ENCODE measurements around the gene TTF2.
"Not testable (repeated sequence)": the region's sequence is repeated elsewhere in the genome, so short reads cannot be mapped to it uniquely, and the experiment has no call there.

The TTF2 gene

GRCh38 chr1:117094841-117095604 lies 34.9 kb downstream of the TTF2 start:
- no peak for DNase-seq

GRCh38 chr1:117096951-117097408 lies 36.9 kb downstream of the TTF2 start:
- DNase-seq, result no peak

GRCh38 chr1:117097443-117097842 lies 37.3 kb downstream of the TTF2 start:
- DNase-seq, result no peak

- no peak for DNase-seq
These were observed 38.3 kb downstream of the TTF2 start for GRCh38 chr1:117098287-117098890.

GRCh38 chr1:117101334-117101733 lies 41.2 kb downstream of the TTF2 start:
- DNase-seq, result no peak

- DNase-seq, result not testable (repeated sequence)
These were observed 41.7 kb downstream of the TTF2 start for GRCh38 chr1:117101858-117102257.

- no peak for DNase-seq
These were observed 44.9 kb downstream of the TTF2 start for GRCh38 chr1:117104986-117105385.

GRCh38 chr1:117105722-117106121 lies 45.6 kb downstream of the TTF2 start:
- no peak for DNase-seq

GRCh38 chr1:117106478-117106877 lies 46.4 kb downstream of the TTF2 start:
- no peak for DNase-seq

- DNase-seq, result no peak
These were observed 47.2 kb downstream of the TTF2 start for GRCh38 chr1:117107364-117107763.

- no peak for DNase-seq
These were observed 50.6 kb downstream of the TTF2 start for GRCh38 chr1:117110774-117111173.

GRCh38 chr1:117112047-117112717 lies 52.1 kb downstream of the TTF2 start:
- no peak for DNase-seq

GRCh38 chr1:117113199-117113598 lies 53.1 kb downstream of the TTF2 start:
- no peak for DNase-seq

- DNase-seq, result no peak
These were observed 54.8 kb downstream of the TTF2 start for GRCh38 chr1:117114877-117115276.

GRCh38 chr1:117116090-117116783 lies 56.1 kb downstream of the TTF2 start:
- DNase-seq, result no peak

GRCh38 chr1:117116784-117117130 lies 56.6 kb downstream of the TTF2 start:
- no peak for DNase-seq

GRCh38 chr1:117117697-117118096 lies 57.6 kb downstream of the TTF2 start:
- no peak for DNase-seq

GRCh38 chr1:117118137-117118536 lies 58.0 kb downstream of the TTF2 start:
- no peak for DNase-seq

GRCh38 chr1:117119144-117119543 lies 59.0 kb downstream of the TTF2 start:
- not testable (repeated sequence) for DNase-seq

- DNase-seq, result no peak
These were observed 60.9 kb downstream of the TTF2 start for GRCh38 chr1:117120774-117121588.

- peak; percentile 87 for DNase-seq
These were observed 61.6 kb downstream of the TTF2 start, which contains the start of gene TRIM45 for GRCh38 chr1:117121589-117122329. Gene TRIM45, minus strand, starts transcription at chr1:117121749. Its CDS starts 548 bp downstream, at chr1:117121201.

Measured in activated naive CD4-positive, alpha-beta T cell treated with Interleukin-2 at 50 U/mL for 16 hours (primary cell).